ENCODE results near the gene RAD51B. TPM values are rescaled to one million over a fixed set of nuclear protein-coding genes. Genes with fewer than 3 reads are reported as not detected.

Gene RAD51B
- total RNA-seq, 1 experiment from 2014 or later, result 8.5 TPM

GRCh38 chr14:68249661-68250451, 430.3 kb downstream of the RAD51B start:
- H3K4me3 ChIP-seq (ENCODE audit: low read depth in 2 of 2, low read length in 2 of 2), result no peak overlapping the region
- ChIA-PET POLR2A (interaction anchor here (0.5 kb wide), 1 partner anchor 539 kb away, joined by 10 read pairs; no protein-coding TSS in a partner anchor), CTCF (interaction anchor here (0.5 to 1.4 kb wide), 5 partner anchors 250 to 594 kb away, joined by 3 to 7 read pairs (median 3); no protein-coding TSS in a partner anchor)
- no peak for DNase-seq (ENCODE audit: low read depth, low spot score)
- H3K27ac ChIP-seq (ENCODE audit: low read length), result peak overlapping the region; percentile 88
- no peaks in the 10 kb centered on the region for H3K9me3 ChIP-seq (ENCODE audit: control insufficient read depth, insufficient read depth, low read depth, low read length)
- peak; percentile 64 for ATAC-seq
- BruUV-seq (replicated peaks), result no TSS peak
- no peaks in the 10 kb centered on the region for H3K27me3 ChIP-seq (ENCODE audit: control insufficient read depth, insufficient read depth, low read length)
- in situ Hi-C loops (cut with HindIII; ENCODE audit: low pct_unique_long_range_greater_than_20kb, low sequenced_read_pairs), result no loop called here
- H3K36me3 ChIP-seq (ENCODE audit: control insufficient read depth, insufficient read depth, low read length), result no peaks in the 10 kb centered on the region
- peaks cover 62% of the 10 kb centered on the region for H3K4me1 ChIP-seq (ENCODE audit: control insufficient read depth, insufficient read depth, low read length)
- TF ChIP-seq, protein P1, sequence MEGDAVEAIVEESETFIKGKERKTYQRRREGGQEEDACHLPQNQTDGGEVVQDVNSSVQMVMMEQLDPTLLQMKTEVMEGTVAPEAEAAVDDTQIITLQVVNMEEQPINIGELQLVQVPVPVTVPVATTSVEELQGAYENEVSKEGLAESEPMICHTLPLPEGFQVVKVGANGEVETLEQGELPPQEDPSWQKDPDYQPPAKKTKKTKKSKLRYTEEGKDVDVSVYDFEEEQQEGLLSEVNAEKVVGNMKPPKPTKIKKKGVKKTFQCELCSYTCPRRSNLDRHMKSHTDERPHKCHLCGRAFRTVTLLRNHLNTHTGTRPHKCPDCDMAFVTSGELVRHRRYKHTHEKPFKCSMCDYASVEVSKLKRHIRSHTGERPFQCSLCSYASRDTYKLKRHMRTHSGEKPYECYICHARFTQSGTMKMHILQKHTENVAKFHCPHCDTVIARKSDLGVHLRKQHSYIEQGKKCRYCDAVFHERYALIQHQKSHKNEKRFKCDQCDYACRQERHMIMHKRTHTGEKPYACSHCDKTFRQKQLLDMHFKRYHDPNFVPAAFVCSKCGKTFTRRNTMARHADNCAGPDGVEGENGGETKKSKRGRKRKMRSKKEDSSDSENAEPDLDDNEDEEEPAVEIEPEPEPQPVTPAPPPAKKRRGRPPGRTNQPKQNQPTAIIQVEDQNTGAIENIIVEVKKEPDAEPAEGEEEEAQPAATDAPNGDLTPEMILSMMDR (IDR thresholded peaks at IDR 0.05), result no peak
- peak; percentile 98 for TF ChIP-seq TCF7L2 (IDR thresholded peaks at IDR 0.05; ENCODE audit: low read depth, low read length)
- intact Hi-C loops (cut with micrococcal nuclease; ENCODE audit: unreplicated experiment), result loop anchor here (2.0 to 10.0 kb wide), 5 partner anchors 165 to 567 kb away; no protein-coding TSS in a partner anchor

- no peak overlapping the region for H3K4me3 ChIP-seq (ENCODE audit: low read depth in 2 of 2, low read length in 2 of 2)
- peak overlapping the region; percentile 88 for H3K27ac ChIP-seq (ENCODE audit: low read length)
- H3K4me1 ChIP-seq (ENCODE audit: control insufficient read depth, insufficient read depth, low read length), result peaks cover 65% of the 10 kb centered on the region
- H3K27me3 ChIP-seq (ENCODE audit: control insufficient read depth, insufficient read depth, low read length), result no peaks in the 10 kb centered on the region
- in situ Hi-C loops (cut with HindIII; ENCODE audit: low pct_unique_long_range_greater_than_20kb, low sequenced_read_pairs) (no loop called here), intact Hi-C loops (cut with micrococcal nuclease; ENCODE audit: unreplicated experiment) (loop anchor here (10.0 kb wide), 1 partner anchor 204 kb away; no protein-coding TSS in a partner anchor)
- TF ChIP-seq, protein P1 (IDR thresholded peaks at IDR 0.05), result peak; percentile 15; the same call in 1 of the 2 replicates
- TF ChIP-seq, protein P2, sequence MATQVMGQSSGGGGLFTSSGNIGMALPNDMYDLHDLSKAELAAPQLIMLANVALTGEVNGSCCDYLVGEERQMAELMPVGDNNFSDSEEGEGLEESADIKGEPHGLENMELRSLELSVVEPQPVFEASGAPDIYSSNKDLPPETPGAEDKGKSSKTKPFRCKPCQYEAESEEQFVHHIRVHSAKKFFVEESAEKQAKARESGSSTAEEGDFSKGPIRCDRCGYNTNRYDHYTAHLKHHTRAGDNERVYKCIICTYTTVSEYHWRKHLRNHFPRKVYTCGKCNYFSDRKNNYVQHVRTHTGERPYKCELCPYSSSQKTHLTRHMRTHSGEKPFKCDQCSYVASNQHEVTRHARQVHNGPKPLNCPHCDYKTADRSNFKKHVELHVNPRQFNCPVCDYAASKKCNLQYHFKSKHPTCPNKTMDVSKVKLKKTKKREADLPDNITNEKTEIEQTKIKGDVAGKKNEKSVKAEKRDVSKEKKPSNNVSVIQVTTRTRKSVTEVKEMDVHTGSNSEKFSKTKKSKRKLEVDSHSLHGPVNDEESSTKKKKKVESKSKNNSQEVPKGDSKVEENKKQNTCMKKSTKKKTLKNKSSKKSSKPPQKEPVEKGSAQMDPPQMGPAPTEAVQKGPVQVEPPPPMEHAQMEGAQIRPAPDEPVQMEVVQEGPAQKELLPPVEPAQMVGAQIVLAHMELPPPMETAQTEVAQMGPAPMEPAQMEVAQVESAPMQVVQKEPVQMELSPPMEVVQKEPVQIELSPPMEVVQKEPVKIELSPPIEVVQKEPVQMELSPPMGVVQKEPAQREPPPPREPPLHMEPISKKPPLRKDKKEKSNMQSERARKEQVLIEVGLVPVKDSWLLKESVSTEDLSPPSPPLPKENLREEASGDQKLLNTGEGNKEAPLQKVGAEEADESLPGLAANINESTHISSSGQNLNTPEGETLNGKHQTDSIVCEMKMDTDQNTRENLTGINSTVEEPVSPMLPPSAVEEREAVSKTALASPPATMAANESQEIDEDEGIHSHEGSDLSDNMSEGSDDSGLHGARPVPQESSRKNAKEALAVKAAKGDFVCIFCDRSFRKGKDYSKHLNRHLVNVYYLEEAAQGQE (IDR thresholded peaks at IDR 0.05; ENCODE audit: insufficient read depth in 1 of 2, low read depth in 2 of 2, low read length in 1 of 2), result no peak
- no peaks in the 10 kb centered on the region for H3K9me3 ChIP-seq (ENCODE audit: control insufficient read depth, insufficient read depth, low read depth, low read length)
- no peak for DNase-seq (ENCODE audit: low read depth, low spot score)
- BruUV-seq (replicated peaks), result no TSS peak
- H3K36me3 ChIP-seq (ENCODE audit: control insufficient read depth, insufficient read depth, low read length), result no peaks in the 10 kb centered on the region
- POLR2A ChIA-PET, result interaction anchor here (0.7 kb wide), 2 partner anchors 26 to 216 kb away, joined by 4 to 5 read pairs; no protein-coding TSS in a partner anchor
- no peak for ATAC-seq
- CTCF ChIA-PET, result no interaction called here
Measured at GRCh38 chr14:68250927-68251768, 431.6 kb downstream of the RAD51B start.
